CD14-positive monocyte (primary cell): ENCODE data around the gene VCP. TPM values are rescaled to one million over a fixed set of nuclear protein-coding genes. Genes with fewer than 3 reads are reported as not detected.

Experiments used
- DNase-seq, 3 donors: peaks; one replicate each; pipeline ENCODE4 v3.0.0-alpha.2; 2011 to 2022
- H2AFZ ChIP-seq: 2 replicates; pipeline ENCODE4 v1.6.0; 2012; ENCODE audit warnings: mild to moderate bottlenecking, low read depth, low read length, inconsistent platforms; ENCODE audit not compliant: insufficient read depth, poor library complexity, severe bottlenecking
- H3K27ac ChIP-seq, 2 donors: 1 replicate in 1 of 2; 2 replicates in 1 of 2; pipeline ENCODE4 v1.5.1; 2012 to 2013; ENCODE audit warnings: low read length in 2 of 2, control low read depth in 1 of 2, inconsistent platforms in 1 of 2, low read depth in 1 of 2, mild to moderate bottlenecking in 1 of 2
- H3K27me3 ChIP-seq, 2 donors: one replicate each; pipeline versions ENCODE4 v1.6.0 to v1.6.1; 2011 to 2013; ENCODE audit warnings: low read length in 2 of 2; ENCODE audit not compliant: control insufficient read depth in 2 of 2, insufficient read depth in 2 of 2
- H3K36me3 ChIP-seq, 2 donors: replicated peaks in 1 of 2; 1 replicate in 1 of 2; 2 replicates in 1 of 2; pipeline versions ENCODE4 v1.5.1 to v1.6.1; 2012 to 2013; ENCODE audit warnings: low read length in 2 of 2, control low read depth in 1 of 2, inconsistent platforms in 1 of 2, mild to moderate bottlenecking in 1 of 2; ENCODE audit not compliant: insufficient read depth in 2 of 2, control insufficient read depth in 1 of 2
- H3K4me1 ChIP-seq, 2 donors: 1 replicate in 1 of 2; 2 replicates in 1 of 2; pipeline versions ENCODE4 v1.5.1 to v1.6.1; 2012 to 2013; ENCODE audit warnings: low read length in 2 of 2, control low read depth in 1 of 2, inconsistent platforms in 1 of 2, mild to moderate bottlenecking in 1 of 2, moderate library complexity in 1 of 2; ENCODE audit not compliant: insufficient read depth in 2 of 2, control insufficient read depth in 1 of 2
- H3K4me2 ChIP-seq: replicated peaks from 2 replicates; pipeline ENCODE3; 2012; ENCODE audit warnings: low read length, moderate library complexity, mild to moderate bottlenecking; ENCODE audit not compliant: poor library complexity, severe bottlenecking; ENCODE audit errors: extremely low read depth
- H3K4me3 ChIP-seq, 3 experiments: fragments of 200-600 bp in 1 of 3; sonication (generic) in 1 of 3; replicated peaks in 1 of 3; 1 replicate in 2 of 3; 2 replicates in 1 of 3; pipeline ENCODE4 v1.5.1; 2011 to 2013; ENCODE audit warnings: low read length in 3 of 3, mild to moderate bottlenecking in 3 of 3, control low read depth in 2 of 3, low read depth in 2 of 3, inconsistent platforms in 1 of 3, moderate library complexity in 1 of 3
- H3K79me2 ChIP-seq: 2 replicates; pipeline ENCODE4 v1.6.0; 2012; ENCODE audit warnings: mild to moderate bottlenecking, control low read depth, inconsistent platforms, low read length, moderate library complexity; ENCODE audit not compliant: insufficient read depth
- H3K9ac ChIP-seq: 2 replicates; pipeline ENCODE4 v1.6.0; 2017; ENCODE audit warnings: low read length, mild to moderate bottlenecking; ENCODE audit not compliant: insufficient read depth, poor library complexity, severe bottlenecking
- H3K9me3 ChIP-seq, 2 donors: replicated peaks in 1 of 2; 1 replicate in 1 of 2; 2 replicates in 1 of 2; pipeline versions ENCODE4 v1.5.1 to v1.6.1; 2012 to 2013; ENCODE audit warnings: low read length in 2 of 2, control low read depth in 1 of 2; ENCODE audit not compliant: control insufficient read depth in 1 of 2, insufficient read depth in 1 of 2
- H4K20me1 ChIP-seq: 2 replicates; pipeline ENCODE4 v1.6.0; 2012; ENCODE audit warnings: mild to moderate bottlenecking, low read length, control low read depth, moderate library complexity; ENCODE audit not compliant: insufficient read depth
- H3K27ac Mint-ChIP-seq, 7 donors: one replicate each; pipeline ENCODE4 v1.8.0; 2020; ENCODE audit warnings: mild to moderate bottlenecking in 7 of 7, mixed read lengths in 7 of 7, moderate library complexity in 6 of 7, inconsistent platforms in 2 of 7
- H3K27me3 Mint-ChIP-seq, 3 donors: one replicate each; pipeline ENCODE4 v1.8.0; 2021 to 2022; ENCODE audit warnings: low read depth in 3 of 3, mild to moderate bottlenecking in 3 of 3, mixed read lengths in 3 of 3, moderate library complexity in 3 of 3, inconsistent platforms in 1 of 3
- H3K36me3 Mint-ChIP-seq, 2 donors: one replicate each; pipeline ENCODE4 v1.8.0; 2020; ENCODE audit warnings: mixed read lengths in 2 of 2, inconsistent platforms in 1 of 2, mild to moderate bottlenecking in 1 of 2
- H3K4me1 Mint-ChIP-seq: one replicate; pipeline ENCODE4 v1.8.0; 2020; ENCODE audit warnings: mild to moderate bottlenecking, mixed read lengths
- H3K4me3 Mint-ChIP-seq, 2 donors: one replicate each; pipeline ENCODE4 v1.8.0; 2020; ENCODE audit warnings: mild to moderate bottlenecking in 2 of 2, mixed read lengths in 2 of 2, moderate library complexity in 1 of 2
- H3K9me3 Mint-ChIP-seq, 7 donors: one replicate each; pipeline ENCODE4 v1.8.0; 2020 to 2022; ENCODE audit warnings: mixed read lengths in 7 of 7, mild to moderate bottlenecking in 6 of 7, moderate library complexity in 6 of 7, inconsistent platforms in 2 of 7
- CTCF ChIP-seq: fragments of 200-600 bp; IDR thresholded peaks from one replicate; pipeline ENCODE4 v1.8.0; 2022; ENCODE audit warnings: antibody characterized with exemption, mild to moderate bottlenecking
- WGBS: methylation state at CpG from one replicate; pipeline ENCODE4 v1.1.5; 2013; ENCODE audit warnings: missing lambda C conversion rate; ENCODE audit not compliant: insufficient coverage; 5-methylcytosine and 5-hydroxymethylcytosine counted together
- intact Hi-C, 2 donors: fragments of 100-400 bp; cut with micrococcal nuclease; formaldehyde crosslinking; loops; one replicate each; pipeline versions ENCODE4 v1.15.0 to v1.15.1; 2023
- polyA plus RNA-seq, 3 donors: library from polyadenylated mRNA; depleted of rRNA in 1 of 3; unstranded in 2 of 3; stranded (reverse) in 1 of 3; fragments of 300-500 nt in 2 of 3; fragments of >200 nt in 1 of 3; fragmentation: Illumina TruSeq in 2 of 3; gene quantifications; 1 replicate in 2 of 3; 2 replicates in 1 of 3; pipeline ENCODE4 v1.2.3, GENCODE V29; 2012 to 2021

Gene VCP
- polyA plus RNA-seq, 3 donors = 100 to 180 (median 130) TPM

GRCh38 chr9:35108946-35109575, 36.6 kb upstream of the VCP start:
- Histone ChIP-seq H3K79me2 (peaks cover 59% of the 10 kb centered on the region), H4K20me1 (peaks cover 93% of the 10 kb centered on the region), H3K27me3 (no peaks in the 10 kb centered on the region), H3K4me2 (no peak overlapping the region), H2AFZ (no peak overlapping the region), H3K4me1 (peaks cover 45 to 51% of the 10 kb centered on the region in 2 donors), H3K27ac (peak overlapping the region in 1 of 2 donors; percentile 90), H3K9ac (no peak overlapping the region), H3K9me3 (no peaks in the 10 kb centered on the region), H3K36me3 (peaks cover 49 to 59% of the 10 kb centered on the region in 2 donors), H3K4me3 (no peak overlapping the region)
- Mint-ChIP-seq H3K9me3 (peaks cover 0 to 3% (median 0%) of the 10 kb centered on the region in 7 donors), H3K4me1 (peaks cover 51% of the 10 kb centered on the region), H3K4me3 (no peak overlapping the region), H3K36me3 (peaks cover 50 to 80% of the 10 kb centered on the region in 2 donors), H3K27ac (peak overlapping the region; percentile 16 to 99 (median 73)), H3K27me3 (peaks cover 0 to 8% (median 0%) of the 10 kb centered on the region in 3 donors)
- WGBS = 0% methylated on average over 3 of the region's 8 CpGs
- no peak for TF ChIP-seq CTCF
- intact Hi-C loops = no loop called here
- no peak for DNase-seq

- Histone ChIP-seq H3K4me3 (no peak overlapping the region), H3K27me3 (no peaks in the 10 kb centered on the region), H3K9ac (no peak overlapping the region), H3K36me3 (peaks cover 49 to 59% of the 10 kb centered on the region in 2 donors), H2AFZ (no peak overlapping the region), H3K4me2 (no peak overlapping the region), H3K9me3 (no peaks in the 10 kb centered on the region), H3K27ac (peak overlapping the region in 1 of 2 donors; percentile 46), H3K79me2 (peaks cover 53% of the 10 kb centered on the region), H3K4me1 (peaks cover 45 to 51% of the 10 kb centered on the region in 2 donors), H4K20me1 (peaks cover 95% of the 10 kb centered on the region)
- peaks cover 0 to 1% (median 0%) of the 10 kb centered on the region in 7 donors for H3K9me3 Mint-ChIP-seq
- peaks cover 50% of the 10 kb centered on the region for H3K4me1 Mint-ChIP-seq
- no peak overlapping the region for H3K4me3 Mint-ChIP-seq
- TF ChIP-seq CTCF = no peak
- intact Hi-C loops = no loop called here
- H3K27me3 Mint-ChIP-seq = peaks cover 0 to 8% (median 0%) of the 10 kb centered on the region in 3 donors
- no peak for DNase-seq
- H3K36me3 Mint-ChIP-seq = peaks cover 45 to 75% of the 10 kb centered on the region in 2 donors
- H3K27ac Mint-ChIP-seq = peak overlapping the region in 5 of 7 donors; percentile 0 to 73 (median 58)
- WGBS = 84% methylated on average over 5 of the region's 6 CpGs
Measured at GRCh38 chr9:35108461-35108860, 36.0 kb upstream of the VCP start.
